Small intestine (tissue), 16 donors: Measurements from ENCODE around the gene DEFB131B. TPM values are rescaled to one million over a fixed set of nuclear protein-coding genes. Genes with fewer than 3 reads are reported as not detected.
"Not testable (repeated sequence)": the region's sequence is repeated elsewhere in the genome, so short reads cannot be mapped to it uniquely, and the experiment has no call there.

Experiments
- DNase-seq, 2 donors: peaks; one replicate each; pipeline versions ENCODE4 v3.0.0 to v3.0.0-alpha.2; 2013
- FAIRE-seq: peaks from 2 replicates; lab custom pipeline; 2012; peaks lifted over from hg19 to GRCh38; lab: Jason Lieb, UNC
- H3K27ac ChIP-seq, 3 donors: one replicate each; pipeline ENCODE4 v1.5.1; 2013; ENCODE audit warnings: low read length in 2 of 3, mild to moderate bottlenecking in 2 of 3, control low read depth in 1 of 3, inconsistent platforms in 1 of 3, low read depth in 1 of 3, moderate library complexity in 1 of 3
- H3K27me3 ChIP-seq, 3 donors: one replicate each; pipeline ENCODE4 v1.6.1; 2013; ENCODE audit warnings: low read length in 3 of 3, inconsistent platforms in 1 of 3; ENCODE audit not compliant: control insufficient read depth in 3 of 3, insufficient read depth in 3 of 3
- H3K36me3 ChIP-seq, 3 donors: one replicate each; pipeline ENCODE4 v1.6.1; 2013; ENCODE audit warnings: low read length in 3 of 3, inconsistent platforms in 1 of 3, low read depth in 1 of 3, mild to moderate bottlenecking in 1 of 3, moderate library complexity in 1 of 3; ENCODE audit not compliant: control insufficient read depth in 3 of 3, insufficient read depth in 2 of 3
- H3K4me1 ChIP-seq, 3 donors: one replicate each; pipeline ENCODE4 v1.6.1; 2013; ENCODE audit warnings: low read length in 2 of 3, inconsistent platforms in 1 of 3, low read depth in 1 of 3, mild to moderate bottlenecking in 1 of 3, moderate library complexity in 1 of 3; ENCODE audit not compliant: control insufficient read depth in 3 of 3, insufficient read depth in 2 of 3
- H3K4me3 ChIP-seq, 3 donors: one replicate each; pipeline ENCODE4 v1.5.1; 2013; ENCODE audit warnings: low read length in 3 of 3, control low read depth in 1 of 3, inconsistent platforms in 1 of 3, low read depth in 1 of 3, mild to moderate bottlenecking in 1 of 3, moderate library complexity in 1 of 3
- H3K9me3 ChIP-seq, 2 donors: one replicate each; pipeline ENCODE4 v1.6.1; 2013; ENCODE audit warnings: low read depth in 1 of 2, low read length in 1 of 2; ENCODE audit not compliant: control insufficient read depth in 2 of 2, insufficient read depth in 1 of 2
- WGBS, 3 donors: extraction: QIAGEN DNeasy Blood & Tissue Kit; methylation state at CpG; one replicate each; pipeline ENCODE4 v1.1.7; 2013; 5-methylcytosine and 5-hydroxymethylcytosine counted together
- long read RNA-seq, 10 donors: transcript quantifications; one replicate each; lab custom pipeline, GENCODE V29; 2026
- polyA plus RNA-seq, 4 donors: library from polyadenylated mRNA; stranded (reverse) in 3 of 4; unstranded in 1 of 4; fragments of 200-250 nt in 3 of 4; fragments of 120-200 nt in 1 of 4; gene quantifications; one replicate each; pipeline versions ENCODE4 v1.2.1 to v1.2.3, GENCODE V29; 2013
- donor health status: healthy with polysubstance abuse.
- donor health status: control.
- donor health status: control.
- donor health status: Bipolar disorder and iron deficiency.
- donor health status: healthy.

Gene DEFB131B
- polyA plus RNA-seq = not detected
- long read RNA-seq, donor 1 = 0 reads
- long read RNA-seq, donor 2 = 0 reads
- long read RNA-seq, donor 3 = 0 reads
- long read RNA-seq, donor 4 = 0 reads
- long read RNA-seq, donor 5 = 0 reads
- long read RNA-seq, donor 6 = 0 reads
- long read RNA-seq, donor 7 = 0 reads
- long read RNA-seq, donor 8 = 0 reads
- long read RNA-seq, donor 9 = 0 reads
- long read RNA-seq, donor 10 = 0 reads

- peak in 1 of 2 donors; percentile 81 for DNase-seq
- FAIRE-seq, H3K4me3 ChIP-seq, H3K9me3 ChIP-seq, H3K4me1 ChIP-seq, H3K36me3 ChIP-seq, H3K27ac ChIP-seq, H3K27me3 ChIP-seq: not testable (repeated sequence)
- WGBS, 3 donors = 29 to 56% (median 43%) methylated on average over 1 of the region's 1 CpG
Observed at GRCh38 chr11:71878059-71878458, at the start of gene DEFB131B. DEFB131B (plus strand) TSS chr11:71878453; CDS start chr11:71878453, 0 bp downstream.

- 89 to 97% (median 95%) methylated on average over 3 of the region's 3 CpGs for WGBS, 3 donors
- not testable (repeated sequence) for H3K36me3 ChIP-seq, DNase-seq, FAIRE-seq, H3K4me1 ChIP-seq, H3K4me3 ChIP-seq, H3K27me3 ChIP-seq, H3K27ac ChIP-seq, H3K9me3 ChIP-seq
Observed at GRCh38 chr11:71829247-71829646, 49.0 kb upstream of the DEFB131B start.

- WGBS, 3 donors = 71 to 88% (median 71%) methylated on average over 3 of the region's 3 CpGs
- DNase-seq, H3K9me3 ChIP-seq, H3K4me1 ChIP-seq, H3K36me3 ChIP-seq, H3K27me3 ChIP-seq, H3K4me3 ChIP-seq, H3K27ac ChIP-seq, FAIRE-seq: not testable (repeated sequence)
Observed at GRCh38 chr11:71829686-71830085, 48.6 kb upstream of the DEFB131B start.

GRCh38 chr11:71832811-71833210 is 45.4 kb upstream of the DEFB131B start, which contains the start of gene DEFB108B:
DEFB108B (plus strand) TSS chr11:71833200; CDS start chr11:71833200, 0 bp downstream.
- not testable (repeated sequence) for FAIRE-seq, DNase-seq, H3K27me3 ChIP-seq, H3K4me3 ChIP-seq, H3K27ac ChIP-seq, H3K4me1 ChIP-seq, H3K36me3 ChIP-seq, H3K9me3 ChIP-seq
- whole genome bisulfite sequencing, 3 donors = 0% methylated on average over 1 of the region's 1 CpG

- H3K36me3 ChIP-seq, H3K9me3 ChIP-seq, DNase-seq, FAIRE-seq, H3K27me3 ChIP-seq, H3K4me3 ChIP-seq, H3K4me1 ChIP-seq, H3K27ac ChIP-seq: not testable (repeated sequence)
- 90 to 97% (median 93%) methylated on average over 6 of the region's 6 CpGs for WGBS, 3 donors
Observed at GRCh38 chr11:71842720-71843119, 35.5 kb upstream of the DEFB131B start.

- H3K4me1 ChIP-seq, H3K9me3 ChIP-seq, H3K27me3 ChIP-seq, H3K36me3 ChIP-seq, DNase-seq, H3K4me3 ChIP-seq, H3K27ac ChIP-seq, FAIRE-seq: not testable (repeated sequence)
- 95 to 96% (median 95%) methylated on average over 4 of the region's 4 CpGs for WGBS, 3 donors
Observed at GRCh38 chr11:71843355-71843754, 34.9 kb upstream of the DEFB131B start.

GRCh38 chr11:71843858-71844257 is 34.4 kb upstream of the DEFB131B start:
- 81 to 97% (median 92%) methylated on average over 12 to 15 of the region's 15 CpGs for WGBS, 3 donors
- no peaks in the 10 kb centered on the region for H3K27me3 ChIP-seq

GRCh38 chr11:71853895-71854294 is 24.4 kb upstream of the DEFB131B start:
- 93 to 95% (median 93%) methylated on average over 2 of the region's 2 CpGs for WGBS, 3 donors
- H3K27me3 ChIP-seq, H3K4me1 ChIP-seq, H3K36me3 ChIP-seq, DNase-seq, FAIRE-seq, H3K9me3 ChIP-seq, H3K27ac ChIP-seq, H3K4me3 ChIP-seq: not testable (repeated sequence)

More at GRCh38 chr11:71843858-71844257, 34.4 kb upstream of the DEFB131B start:
- no peak overlapping the region for H3K27ac ChIP-seq
- no peaks in the 10 kb centered on the region for H3K9me3 ChIP-seq
- DNase-seq = no peak
- H3K4me3 ChIP-seq = no peak overlapping the region
- no peaks in the 10 kb centered on the region for H3K36me3 ChIP-seq
- no peaks in the 10 kb centered on the region for H3K4me1 ChIP-seq
- FAIRE-seq = no peak

GRCh38 chr11:71855880-71856279 is 22.4 kb upstream of the DEFB131B start:
- H3K27me3 ChIP-seq, H3K4me1 ChIP-seq, H3K4me3 ChIP-seq, H3K36me3 ChIP-seq, FAIRE-seq, H3K27ac ChIP-seq, DNase-seq, H3K9me3 ChIP-seq: not testable (repeated sequence)
- 46 to 80% (median 49%) methylated on average over 2 of the region's 2 CpGs for WGBS, 3 donors
